HPDE6-E6E7 (cell line): ENCODE data around the gene PTPN23.
A peak's percentile ranks its signal among the peaks of the same experiment; 100 is the strongest.
"Not testable (repeated sequence)": the region's sequence is repeated elsewhere in the genome, so short reads cannot be mapped to it uniquely, and the experiment has no call there.

Experiments
- DNase-seq: peaks from one replicate; pipeline ENCODE4 v3.0.0; 2011; ENCODE audit warnings: missing footprints; ENCODE audit errors: extremely low spot score

The PTPN23 gene

DNA sequence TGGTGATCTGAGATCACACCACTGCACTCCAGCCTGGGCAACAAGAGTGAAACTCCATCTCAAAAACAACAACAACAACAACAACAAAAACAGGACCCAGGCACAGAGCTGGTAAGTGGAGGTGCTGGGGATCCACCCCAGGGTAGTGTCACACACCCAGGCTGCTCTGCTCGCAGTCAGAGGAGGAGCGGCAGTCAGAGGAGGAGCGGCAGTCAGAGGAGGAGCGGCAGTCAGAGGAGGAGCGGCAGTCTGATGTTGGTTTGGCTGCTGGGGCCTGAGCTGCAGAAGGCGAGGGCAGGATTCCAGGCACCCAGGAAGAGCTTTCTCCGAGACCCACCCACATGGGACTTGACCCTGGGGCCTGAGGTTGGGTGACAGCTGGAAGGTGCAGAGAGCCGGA, 10.8 kb upstream of the PTPN23 start:
- not testable (repeated sequence) for DNase-seq

DNA sequence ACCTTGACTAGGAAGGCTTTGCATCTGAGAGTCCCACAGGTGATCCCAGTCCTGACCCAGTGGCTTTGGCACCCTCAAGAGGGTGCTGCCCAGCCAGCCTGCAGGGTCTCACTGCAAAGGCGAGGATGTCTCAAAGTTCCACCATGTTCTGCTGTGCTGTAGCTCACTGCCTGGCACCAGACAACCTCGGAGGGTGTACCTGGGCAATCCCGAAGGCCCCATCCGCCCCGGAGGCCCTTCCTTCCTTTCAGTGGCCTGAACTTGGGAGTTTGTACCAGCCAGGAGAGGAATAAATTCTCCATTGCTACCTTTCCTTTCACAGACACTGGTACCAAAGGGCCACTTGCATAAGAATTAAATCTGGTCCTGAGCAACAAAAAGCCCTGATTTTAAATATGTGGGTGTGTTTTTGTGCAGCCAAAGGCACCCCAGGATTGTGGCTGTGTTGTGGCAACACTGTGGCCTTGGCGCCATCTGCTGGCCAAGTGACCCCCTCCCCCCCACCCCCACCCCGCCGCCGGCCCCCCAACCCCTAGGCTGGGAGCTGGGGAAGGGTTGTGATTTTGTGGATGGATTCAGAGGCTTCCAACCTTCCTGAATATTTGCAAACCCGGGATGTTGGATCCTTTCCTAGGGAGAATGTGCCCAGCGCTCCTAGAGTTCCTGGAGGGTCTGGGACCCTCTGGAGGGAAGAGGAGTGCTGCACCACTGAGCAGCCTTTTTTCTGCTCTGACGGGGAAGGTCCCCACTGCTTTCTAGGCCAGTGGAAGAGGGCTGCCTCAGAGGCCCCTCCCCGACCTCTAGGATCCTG, 9.7 kb upstream of the PTPN23 start:
- no peak for DNase-seq

DNA sequence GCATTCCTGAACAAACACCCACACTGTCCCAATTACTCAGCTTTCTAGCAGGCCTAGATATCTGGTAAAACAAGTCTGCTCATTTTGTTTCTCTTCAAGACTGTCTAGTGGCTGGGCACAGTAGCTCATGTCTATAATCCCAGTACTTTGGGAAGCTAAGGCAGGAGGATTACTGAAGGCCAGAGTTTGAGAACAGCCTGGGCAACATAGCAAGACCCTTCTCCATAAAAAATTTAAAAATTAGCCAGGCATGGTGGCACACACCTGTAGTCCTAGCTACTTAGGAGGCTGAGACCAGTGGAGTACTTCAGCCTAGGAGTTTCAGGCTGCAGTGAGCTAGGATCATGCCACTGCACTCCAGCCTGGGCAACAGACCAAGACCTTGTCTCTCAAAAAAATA, 6.2 kb upstream of the PTPN23 start:
- DNase-seq, result no peak

DNA sequence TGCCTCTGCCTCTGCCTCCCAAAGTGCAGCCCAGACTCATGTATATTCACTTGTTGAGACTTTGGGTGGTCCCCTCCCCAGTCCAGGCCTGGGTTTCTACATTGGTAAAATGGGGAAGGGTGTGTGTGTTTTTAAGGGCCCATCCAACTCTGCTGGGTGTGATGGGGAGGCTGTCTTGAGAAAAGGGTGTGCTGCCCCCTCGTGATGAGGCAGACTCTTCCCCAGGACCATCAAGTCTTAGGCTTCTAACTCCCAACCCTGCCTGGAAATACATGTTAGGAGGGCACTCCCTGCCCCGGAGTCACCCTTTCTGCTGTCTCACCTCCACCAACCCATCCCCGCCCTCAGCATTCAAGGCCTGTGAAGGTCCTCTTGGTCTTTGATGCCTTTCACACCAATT, 4.4 kb upstream of the PTPN23 start:
- DNase-seq, result no peak

DNA sequence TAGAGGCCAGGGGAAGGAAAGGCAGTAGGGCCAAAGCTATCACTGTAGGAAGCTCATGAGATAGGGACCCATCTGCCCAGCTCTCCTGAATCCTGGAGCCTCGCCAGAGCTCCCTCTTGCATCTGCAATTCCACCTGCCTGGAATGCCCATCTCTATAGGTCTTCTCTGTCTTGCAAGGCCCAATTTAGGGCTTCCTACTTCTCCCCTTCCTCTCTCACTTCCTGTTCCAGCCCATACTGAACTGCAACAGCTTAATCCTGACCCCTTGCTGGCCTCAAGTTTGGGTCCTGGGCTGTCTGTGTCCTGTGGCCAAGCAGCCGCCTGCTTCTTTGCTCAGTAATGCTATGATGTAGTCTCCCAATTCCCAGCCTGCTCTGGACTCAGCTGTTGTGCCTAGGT, 3.6 kb upstream of the PTPN23 start:
- DNase-seq, result no peak

DNA sequence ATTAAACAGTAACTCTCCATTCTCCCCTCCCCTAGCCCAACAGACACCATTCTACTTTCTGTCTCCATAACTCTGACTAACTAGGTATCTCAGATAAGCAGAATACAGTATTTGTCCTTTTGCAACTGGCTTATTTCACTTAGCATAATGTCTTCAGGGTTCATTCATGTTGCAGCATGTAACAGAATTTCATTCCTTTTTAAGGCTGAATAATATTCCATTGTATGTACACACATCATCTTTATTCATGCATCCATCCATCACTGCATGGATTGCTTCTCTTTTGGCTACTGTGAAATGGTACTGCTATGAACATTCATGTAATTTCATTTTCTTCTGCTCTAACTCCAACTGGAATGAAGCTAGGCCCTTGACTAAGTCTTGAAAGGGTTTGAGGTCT, 2.0 kb upstream of the PTPN23 start:
- no peak for DNase-seq

DNA sequence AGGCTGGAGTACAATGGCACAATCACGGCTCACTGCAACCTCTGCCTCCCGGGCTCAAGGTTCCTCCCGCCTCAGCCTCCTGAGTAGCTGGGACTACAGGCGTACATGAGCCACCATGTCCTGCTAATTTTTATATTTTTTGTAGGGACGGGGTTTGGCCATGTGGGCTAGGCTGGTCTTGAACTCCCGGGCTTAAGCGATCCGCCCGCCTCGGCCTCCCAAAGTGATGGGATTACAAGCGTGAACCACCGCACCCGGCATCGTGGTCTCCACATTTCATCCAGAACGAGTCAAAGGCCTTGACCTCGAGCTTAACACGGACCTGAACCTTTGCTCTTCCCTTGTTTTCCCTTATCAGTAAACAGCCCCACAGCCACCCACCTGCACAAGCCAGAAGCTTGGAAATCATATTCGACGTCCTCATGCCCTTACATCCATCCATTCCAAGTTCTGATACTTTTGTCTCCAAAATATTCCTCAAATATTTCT, 1.4 kb upstream of the PTPN23 start:
- no peak for DNase-seq

DNA sequence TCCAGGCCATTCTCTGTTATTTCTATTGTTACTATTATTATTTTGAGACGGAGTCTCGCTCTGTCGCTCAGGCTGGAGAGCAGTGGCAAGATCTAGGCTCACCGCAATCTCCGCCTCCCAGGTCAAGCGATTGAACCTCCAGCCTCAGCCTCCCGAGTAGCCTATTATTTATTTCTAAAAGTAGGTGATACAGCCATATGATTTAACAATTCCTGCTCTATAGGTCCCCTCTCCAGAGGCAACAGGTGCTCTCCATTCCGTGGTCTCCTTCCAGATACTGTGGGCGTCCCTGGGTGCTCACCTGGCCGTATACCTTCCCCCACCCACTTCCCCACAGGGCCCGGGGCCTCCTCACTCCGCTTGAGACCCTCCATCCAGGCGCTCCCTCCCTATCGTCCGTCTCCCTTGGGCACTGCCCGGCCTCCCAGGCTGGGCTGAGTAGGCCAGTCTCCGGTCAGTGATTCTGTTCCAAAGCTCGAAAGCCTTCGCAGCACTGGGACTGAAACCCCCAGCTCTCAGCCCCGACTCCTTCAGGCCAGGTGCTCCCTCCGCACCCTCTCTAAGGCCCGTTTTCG, 708 bp upstream of the PTPN23 start:
- DNase-seq, result no peak

DNA sequence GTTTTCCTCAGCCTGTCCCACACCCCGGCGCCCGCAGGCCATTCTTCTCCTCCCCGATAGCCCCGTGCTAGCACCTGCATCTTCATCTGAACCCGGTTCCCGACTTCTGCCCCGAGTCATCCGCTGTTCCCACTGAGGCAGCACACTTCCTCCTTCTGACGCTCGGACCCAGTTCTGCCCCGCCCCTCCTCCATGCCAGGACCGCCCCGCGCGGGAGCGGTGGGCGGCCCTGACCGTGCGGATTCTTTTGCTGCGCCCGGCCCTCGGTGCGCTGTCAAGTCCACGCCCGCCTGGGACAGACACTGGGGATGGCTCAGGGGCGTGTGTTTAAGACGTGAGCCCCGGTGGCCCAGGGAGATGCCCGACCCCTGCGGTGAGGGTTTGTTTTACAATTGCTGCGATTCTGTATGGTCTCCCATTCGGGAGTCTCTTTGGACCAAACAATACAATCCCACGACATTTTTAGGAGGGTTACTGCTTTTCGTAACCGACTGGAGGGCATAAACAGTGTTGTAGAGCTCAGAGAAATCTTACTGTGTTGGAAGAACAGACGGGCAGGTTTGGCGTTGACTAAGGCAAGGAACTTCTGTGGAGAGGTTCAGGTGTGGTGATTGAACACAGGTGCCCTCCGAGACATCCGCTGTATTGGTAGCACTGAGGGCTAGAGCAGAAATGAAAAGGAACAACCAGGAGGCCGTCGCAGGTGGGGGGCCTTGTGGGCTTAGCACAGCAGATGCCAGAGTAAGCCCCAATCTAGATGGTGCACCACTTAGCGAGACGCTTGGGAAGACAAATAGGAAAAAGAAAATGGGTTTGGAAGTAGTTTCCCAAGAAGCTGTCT, 716 bp downstream of the PTPN23 start:
- peak; percentile 29 for DNase-seq

DNA sequence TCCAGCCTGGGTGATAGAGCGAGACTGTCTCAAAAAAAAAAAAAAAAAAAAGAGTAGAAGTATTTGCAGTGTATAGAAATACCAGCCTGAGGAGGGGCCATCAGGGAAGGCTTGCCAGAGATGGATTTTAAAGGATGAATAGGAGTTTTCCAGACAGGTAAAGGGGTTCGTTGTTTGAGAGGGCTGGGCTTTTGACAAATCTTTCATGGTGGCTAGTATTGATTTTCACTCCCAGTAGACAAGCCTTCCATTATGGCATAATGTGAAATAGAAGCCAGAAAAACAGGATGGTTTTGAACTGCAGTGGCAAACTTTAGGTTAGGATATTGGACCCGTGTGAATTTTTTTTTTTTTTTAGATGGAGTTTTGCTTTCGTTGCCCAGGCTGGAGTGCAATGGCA, 3.6 kb downstream of the PTPN23 start:
- no peak for DNase-seq

DNA sequence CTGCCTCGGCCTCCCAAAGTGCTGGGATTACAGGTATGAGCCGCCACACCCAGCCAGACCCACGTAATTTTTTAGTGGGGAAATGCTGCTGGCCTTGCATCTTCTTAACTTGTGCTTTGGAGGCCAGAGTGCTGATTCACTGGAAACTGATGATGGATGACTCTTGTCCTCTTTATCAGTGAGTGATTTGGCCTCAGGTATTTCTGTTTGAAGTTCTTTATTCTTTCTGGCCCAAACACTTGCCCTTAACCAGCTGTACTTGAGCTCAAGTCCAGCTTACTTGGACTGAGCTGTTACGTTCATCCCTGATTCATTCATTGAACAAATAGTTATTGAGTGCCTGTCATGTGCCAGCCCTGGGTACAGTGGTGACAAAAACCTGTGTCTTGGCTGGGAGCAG, 4.2 kb downstream of the PTPN23 start:
- no peak for DNase-seq

DNA sequence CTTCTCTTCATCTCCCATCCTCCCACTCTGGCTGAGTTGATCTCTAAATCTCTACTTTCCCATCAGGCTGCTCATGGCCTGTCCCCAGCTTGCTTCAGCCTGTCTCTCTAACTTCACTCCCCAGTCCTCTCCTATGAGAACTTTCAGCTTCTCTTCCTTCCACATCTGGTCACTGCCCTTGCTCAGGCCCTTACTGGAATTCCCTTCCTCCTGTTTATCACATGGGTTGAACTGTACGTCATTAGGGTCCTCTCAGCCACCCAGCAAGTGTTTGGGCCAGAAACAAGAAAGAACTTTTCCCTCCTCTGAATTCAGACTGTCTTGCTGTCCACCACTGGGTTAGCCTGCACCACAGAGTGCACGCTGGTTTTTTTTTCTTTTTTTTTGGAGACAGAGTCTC, 5.0 kb downstream of the PTPN23 start:
- DNase-seq, result no peak

DNA sequence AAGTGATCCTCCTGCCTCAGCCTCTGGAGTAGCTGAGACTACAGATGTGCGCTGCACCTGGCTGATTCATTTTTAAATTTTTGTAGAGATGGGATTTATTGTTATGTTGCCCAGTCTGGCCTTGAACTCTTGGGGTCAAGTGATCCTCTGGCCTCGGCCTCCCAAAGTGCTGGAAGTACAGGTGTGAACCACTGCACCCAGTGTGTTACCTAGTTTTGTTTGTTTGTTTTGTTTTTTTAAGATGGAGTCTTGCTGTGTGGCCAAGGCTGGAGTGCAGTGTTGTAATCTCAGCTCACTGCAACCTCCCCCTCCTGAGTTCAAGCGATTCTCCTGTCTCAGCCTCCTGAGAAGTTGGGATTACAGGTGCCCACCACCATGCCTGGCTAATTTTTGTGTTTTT, 12.1 kb downstream of the PTPN23 start:
- no peak for DNase-seq

DNA sequence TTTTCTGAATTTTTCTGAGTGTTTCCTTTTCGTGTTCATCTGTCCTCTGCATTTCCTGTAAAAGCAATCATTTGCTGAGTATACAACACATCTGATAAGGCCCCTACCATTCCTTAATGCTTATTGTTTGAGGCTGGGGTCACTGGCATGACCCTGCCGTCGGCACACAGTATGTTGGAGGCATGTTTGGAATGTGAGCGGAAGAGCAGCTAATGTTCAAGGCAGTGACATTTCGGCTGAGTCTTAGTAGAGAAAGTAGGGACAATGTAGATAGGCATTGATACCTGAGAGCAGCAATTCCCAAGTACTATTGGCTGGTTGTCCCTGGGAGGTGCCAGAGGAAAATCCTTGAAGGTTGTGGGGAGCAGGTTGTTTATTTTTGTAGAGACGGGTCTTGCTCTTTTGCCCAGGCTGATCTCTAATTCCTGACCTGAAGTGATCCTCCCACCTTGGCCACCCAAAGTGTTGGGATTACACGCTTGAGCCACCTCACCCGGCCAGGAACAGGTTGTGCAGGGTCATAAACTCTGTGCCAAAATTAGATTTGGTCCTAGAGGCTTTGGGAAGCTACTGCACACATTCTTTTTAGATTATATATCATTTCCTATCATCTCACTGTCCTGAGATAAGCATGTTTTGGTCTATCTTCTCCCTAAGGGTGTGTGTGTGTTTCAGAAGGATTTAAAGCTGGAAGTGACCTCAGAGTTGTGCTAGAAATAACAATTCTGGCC, 13.5 kb downstream of the PTPN23 start:
- no peak for DNase-seq

DNA sequence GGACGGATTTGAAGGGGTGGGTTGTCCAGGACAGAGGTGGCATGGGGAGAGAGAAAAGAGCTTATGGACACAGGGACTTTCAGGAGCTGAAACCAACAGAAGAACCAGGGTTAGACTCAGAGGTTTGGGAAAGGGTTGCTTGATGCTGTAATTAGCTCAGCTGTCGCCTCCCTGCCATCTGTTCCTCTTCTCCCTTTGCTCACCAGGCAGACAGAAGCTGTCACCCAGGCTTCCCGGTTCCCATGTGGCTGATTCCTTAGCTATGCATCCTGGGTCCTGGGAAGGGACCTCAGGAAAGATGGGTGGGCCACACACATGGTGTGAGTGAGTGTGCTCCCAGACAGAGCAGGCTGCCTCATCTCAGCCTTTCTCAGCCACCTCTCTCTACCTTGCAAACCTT, 14.1 kb downstream of the PTPN23 start:
- no peak for DNase-seq

DNA sequence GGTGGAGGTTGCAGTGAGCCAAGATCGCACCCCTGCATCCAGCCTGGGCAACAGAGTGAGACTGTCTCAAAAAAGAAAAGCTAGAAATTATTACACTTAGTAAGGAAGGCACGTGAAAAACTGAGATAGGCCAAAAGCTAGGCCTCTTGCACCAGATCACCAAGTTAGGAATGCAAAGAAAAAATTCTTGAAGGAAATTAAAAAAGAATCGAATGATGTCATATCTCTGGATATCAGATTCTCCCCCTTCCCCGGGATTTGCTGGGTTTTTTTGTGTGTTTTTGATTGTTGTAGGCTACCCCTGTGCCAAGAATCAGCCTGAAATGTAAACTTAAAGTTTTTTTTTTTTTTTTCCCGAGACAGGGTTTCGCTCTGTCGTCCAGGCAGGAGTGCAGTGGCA, 17.4 kb downstream of the PTPN23 start:
- no peak for DNase-seq

DNA sequence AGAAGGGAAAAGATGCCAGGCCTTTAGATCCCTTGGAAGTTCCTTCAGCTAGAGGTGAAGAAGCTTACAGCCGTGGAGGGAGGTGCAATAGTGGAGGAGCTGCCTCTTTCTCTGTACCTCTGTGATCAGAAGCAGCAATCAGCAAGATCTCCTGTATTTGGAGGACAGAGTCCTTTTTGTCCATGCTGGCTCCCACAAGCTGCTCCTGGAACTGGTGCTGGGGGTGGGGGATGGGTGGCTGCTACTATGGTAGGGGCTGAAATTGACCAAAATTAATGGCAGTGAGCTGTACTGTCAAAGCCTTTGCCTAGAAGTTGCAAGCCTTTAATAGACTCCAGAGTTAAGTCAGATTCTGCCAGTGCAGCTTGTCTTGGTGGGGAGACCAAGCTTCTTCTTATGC, 18.2 kb downstream of the PTPN23 start:
- no peak for DNase-seq

DNA sequence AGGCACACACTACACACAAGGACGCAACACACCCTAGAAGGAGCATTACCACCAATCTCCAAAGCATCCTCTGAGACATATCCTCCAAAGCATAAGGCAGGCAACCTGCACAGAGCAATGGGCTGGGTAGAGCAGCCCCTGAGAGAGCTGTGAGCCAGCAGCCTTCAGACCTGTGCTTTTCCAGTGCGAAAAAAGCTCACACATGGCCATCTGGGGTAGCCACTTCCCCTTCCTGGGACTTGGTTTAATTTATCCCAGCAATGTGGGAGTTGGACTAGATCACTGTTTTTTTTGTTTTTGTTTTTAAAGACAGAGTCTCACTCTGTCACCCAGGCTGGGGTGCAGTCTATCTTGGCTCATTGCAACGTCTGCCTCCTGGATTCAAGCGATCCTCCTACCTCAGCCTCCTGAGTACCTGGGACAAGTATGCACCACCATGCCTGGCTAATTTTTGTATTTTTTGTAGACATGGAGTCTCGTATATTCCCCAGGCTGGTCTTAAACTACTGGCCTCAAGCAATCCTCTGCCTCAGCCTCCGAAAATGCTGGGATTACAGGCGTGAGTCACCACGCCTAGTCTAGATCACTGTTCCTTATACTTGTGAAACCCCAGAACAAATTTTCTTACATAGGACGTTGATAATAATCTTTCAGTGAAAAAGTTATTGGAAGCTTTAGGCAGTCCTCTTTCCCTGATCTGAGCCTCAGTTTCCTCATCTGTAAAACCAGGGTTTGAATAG, 18.9 kb downstream of the PTPN23 start:
- no peak for DNase-seq

DNA sequence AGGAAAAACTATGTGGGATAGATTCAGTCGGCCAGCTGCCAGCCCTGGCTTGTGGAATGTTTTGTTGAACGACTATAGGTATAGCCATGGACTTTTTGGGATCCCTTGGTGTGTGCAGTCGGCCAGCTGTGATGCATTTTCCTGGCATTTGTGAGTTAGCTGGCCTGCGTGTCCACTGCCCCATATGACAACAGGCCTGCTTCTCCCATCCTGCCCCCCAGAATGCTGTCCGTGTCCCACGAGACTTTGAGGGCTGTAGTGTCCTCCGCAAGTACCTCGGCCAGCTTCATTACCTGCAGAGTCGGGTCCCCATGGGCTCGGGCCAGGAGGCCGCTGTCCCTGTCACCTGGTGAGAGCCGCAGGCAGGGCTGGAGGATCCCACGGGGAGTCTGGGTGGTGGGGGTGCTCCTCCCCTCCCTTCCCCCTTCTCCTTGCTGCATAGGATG, 23.6 kb downstream of the PTPN23 start:
- no peak for DNase-seq

DNA sequence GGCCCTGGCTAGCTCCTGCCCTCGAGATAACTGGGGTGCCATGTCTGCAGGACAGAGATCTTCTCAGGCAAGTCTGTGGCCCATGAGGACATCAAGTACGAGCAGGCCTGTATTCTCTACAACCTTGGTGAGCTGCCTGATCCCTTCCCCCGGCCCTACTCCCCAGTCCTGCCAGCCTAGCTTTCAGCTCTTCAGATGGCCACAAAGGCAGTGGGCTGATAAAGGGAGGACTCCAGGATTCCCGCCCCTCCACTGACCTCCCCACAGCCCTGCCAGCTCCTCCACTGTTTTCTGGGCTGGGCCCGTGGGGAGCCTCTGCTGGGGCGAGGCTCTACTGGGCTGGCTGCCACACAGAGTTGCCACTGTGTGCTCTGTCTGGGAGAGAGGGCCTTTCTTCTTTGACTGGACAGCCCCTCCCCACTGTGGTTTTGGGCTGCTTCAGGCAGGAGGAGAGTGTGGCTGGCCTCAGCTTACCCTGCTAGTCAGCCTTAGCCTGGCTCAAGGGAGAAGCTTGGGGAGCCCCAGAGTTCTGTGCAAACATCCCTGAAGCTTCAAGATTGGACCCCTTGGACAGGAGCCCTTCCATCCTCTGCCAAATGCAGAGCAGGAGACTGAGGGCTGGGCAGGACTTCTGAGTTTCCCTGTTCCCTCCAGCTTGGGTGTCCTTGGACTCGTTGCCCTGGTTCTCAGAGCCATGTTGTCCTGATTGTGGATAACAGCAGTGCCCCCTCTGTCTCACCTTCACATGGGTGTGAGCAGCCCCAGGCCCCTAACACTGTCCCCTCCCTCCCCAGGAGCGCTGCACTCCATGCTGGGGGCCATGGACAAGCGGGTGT, 24.4 kb downstream of the PTPN23 start:
- no peak for DNase-seq
